Neutrophil (primary cell): ENCODE measurements around the gene GMDS.

Source experiments
- H3K27ac ChIP-seq: fragments of 200-600 bp; sonication (generic); 2 replicates; pipeline ENCODE4 v1.5.1; 2016; ENCODE audit warnings: mild to moderate bottlenecking, moderate library complexity
- H3K27me3 ChIP-seq: fragments of 200-600 bp; sonication (generic); 2 replicates; pipeline ENCODE4 v1.6.0; 2016; ENCODE audit warnings: mild to moderate bottlenecking
- H3K36me3 ChIP-seq: fragments of 200-600 bp; sonication (generic); 2 replicates; pipeline ENCODE4 v1.5.1; 2017
- H3K4me1 ChIP-seq, 2 experiments: fragments of 200-600 bp in 1 of 2; sonication (generic) in 1 of 2; 1 replicate in 1 of 2; 2 replicates in 1 of 2; pipeline versions ENCODE4 v1.5.1 to v1.6.1; 2013 to 2016; ENCODE audit warnings: low read depth in 1 of 2, low read length in 1 of 2, mild to moderate bottlenecking in 1 of 2, moderate library complexity in 1 of 2; ENCODE audit not compliant: control insufficient read depth in 1 of 2, insufficient read depth in 1 of 2
- H3K4me3 ChIP-seq, 2 experiments: fragments of 200-600 bp in 1 of 2; sonication (generic) in 1 of 2; 1 replicate in 1 of 2; 2 replicates in 1 of 2; pipeline ENCODE4 v1.5.1; 2013 to 2016; ENCODE audit warnings: low read depth in 1 of 2, low read length in 1 of 2, mild to moderate bottlenecking in 1 of 2, moderate library complexity in 1 of 2
- H3K9me3 ChIP-seq: fragments of 200-600 bp; sonication (generic); 2 replicates; pipeline ENCODE4 v1.5.1; 2016
- TF ChIP-seq, protein P1 (sequence below): fragments of 200-600 bp; sonication (generic); IDR thresholded peaks from 2 replicates; pipeline ENCODE4 v1.5.1; 2016; ENCODE audit warnings: antibody characterized with exemption

Gene GMDS

DNA sequence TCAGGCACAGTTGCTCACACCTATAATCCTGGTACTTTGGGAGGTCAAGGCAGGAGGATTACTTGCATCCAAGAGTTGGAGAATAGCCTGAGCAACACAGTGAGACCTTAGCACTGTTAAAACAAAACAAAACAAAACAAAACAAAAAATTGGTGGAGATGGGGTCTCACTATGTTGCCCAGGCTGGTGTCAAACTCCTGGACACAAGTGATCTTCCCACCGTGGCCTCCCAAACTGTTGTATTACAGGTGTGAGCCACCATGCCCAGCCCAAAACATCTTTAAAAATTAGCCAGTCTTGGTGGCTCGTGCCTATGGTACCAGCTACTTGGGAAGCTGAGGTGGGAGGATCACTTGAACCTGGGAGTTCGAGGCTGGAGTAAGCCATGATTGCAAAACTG lies 120.2 kb downstream of the GMDS start:
- no peaks in the 10 kb centered on the region for H3K36me3 ChIP-seq
- peaks cover 6% of the 10 kb centered on the region for H3K27me3 ChIP-seq
- no peak overlapping the region for H3K4me3 ChIP-seq
- no peak overlapping the region for H3K27ac ChIP-seq
- TF ChIP-seq, protein P1, sequence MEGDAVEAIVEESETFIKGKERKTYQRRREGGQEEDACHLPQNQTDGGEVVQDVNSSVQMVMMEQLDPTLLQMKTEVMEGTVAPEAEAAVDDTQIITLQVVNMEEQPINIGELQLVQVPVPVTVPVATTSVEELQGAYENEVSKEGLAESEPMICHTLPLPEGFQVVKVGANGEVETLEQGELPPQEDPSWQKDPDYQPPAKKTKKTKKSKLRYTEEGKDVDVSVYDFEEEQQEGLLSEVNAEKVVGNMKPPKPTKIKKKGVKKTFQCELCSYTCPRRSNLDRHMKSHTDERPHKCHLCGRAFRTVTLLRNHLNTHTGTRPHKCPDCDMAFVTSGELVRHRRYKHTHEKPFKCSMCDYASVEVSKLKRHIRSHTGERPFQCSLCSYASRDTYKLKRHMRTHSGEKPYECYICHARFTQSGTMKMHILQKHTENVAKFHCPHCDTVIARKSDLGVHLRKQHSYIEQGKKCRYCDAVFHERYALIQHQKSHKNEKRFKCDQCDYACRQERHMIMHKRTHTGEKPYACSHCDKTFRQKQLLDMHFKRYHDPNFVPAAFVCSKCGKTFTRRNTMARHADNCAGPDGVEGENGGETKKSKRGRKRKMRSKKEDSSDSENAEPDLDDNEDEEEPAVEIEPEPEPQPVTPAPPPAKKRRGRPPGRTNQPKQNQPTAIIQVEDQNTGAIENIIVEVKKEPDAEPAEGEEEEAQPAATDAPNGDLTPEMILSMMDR = no peak
- peaks cover 3 to 25% of the 10 kb centered on the region in 2 experiments for H3K4me1 ChIP-seq
- no peaks in the 10 kb centered on the region for H3K9me3 ChIP-seq

DNA sequence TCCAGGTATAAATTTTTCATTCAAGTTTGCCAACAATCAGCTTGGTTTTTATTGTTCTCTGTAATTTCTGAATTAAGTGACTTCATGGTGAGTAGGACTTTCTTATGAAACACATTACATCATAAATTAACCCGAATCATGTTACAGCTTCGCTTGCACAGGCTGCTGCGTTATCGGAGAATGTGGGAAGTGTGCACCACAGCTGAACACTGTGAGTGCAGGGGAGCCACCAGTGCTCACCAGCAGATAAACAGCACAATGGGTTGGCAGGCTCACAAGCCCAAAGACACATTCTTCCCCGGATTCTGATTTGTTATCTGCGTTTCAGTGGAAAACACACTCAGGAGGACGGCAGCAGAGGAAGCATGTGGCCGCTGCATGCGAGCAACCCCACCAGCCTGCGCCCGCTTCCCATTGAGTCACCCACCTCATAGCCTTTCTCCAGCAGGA lies 121.1 kb downstream of the GMDS start:
- Histone ChIP-seq H3K27ac (no peak overlapping the region), H3K27me3 (peaks cover 6% of the 10 kb centered on the region), H3K36me3 (no peaks in the 10 kb centered on the region), H3K4me3 (no peak overlapping the region), H3K4me1 (peaks cover 3 to 25% of the 10 kb centered on the region in 2 experiments), H3K9me3 (no peaks in the 10 kb centered on the region)
- TF ChIP-seq, protein P1 = no peak

DNA sequence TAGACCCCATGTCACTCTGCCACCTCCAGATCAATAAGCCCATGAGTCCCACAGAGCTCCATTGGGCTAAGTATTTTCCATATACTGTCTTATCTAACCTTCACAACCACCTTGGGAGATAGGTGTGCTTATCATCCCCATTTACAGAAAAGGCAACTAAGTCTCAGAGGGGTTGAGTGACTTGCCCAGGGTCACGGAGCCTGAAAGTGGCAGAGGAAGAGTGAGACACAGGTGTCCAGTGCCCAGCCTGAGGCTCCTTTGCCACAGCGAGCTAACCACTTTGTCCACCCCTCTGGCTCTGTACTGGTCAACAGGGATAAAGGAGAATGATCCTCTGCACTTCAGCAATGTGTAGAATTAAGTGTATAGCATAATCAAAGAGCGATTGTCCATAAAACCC lies 124.5 kb downstream of the GMDS start:
- Histone ChIP-seq H3K27me3 (peaks cover 6% of the 10 kb centered on the region), H3K36me3 (no peaks in the 10 kb centered on the region), H3K9me3 (no peaks in the 10 kb centered on the region), H3K27ac (no peak overlapping the region), H3K4me3 (no peak overlapping the region), H3K4me1 (peaks cover 3 to 10% of the 10 kb centered on the region in 2 experiments)
- TF ChIP-seq, protein P1 = no peak

DNA sequence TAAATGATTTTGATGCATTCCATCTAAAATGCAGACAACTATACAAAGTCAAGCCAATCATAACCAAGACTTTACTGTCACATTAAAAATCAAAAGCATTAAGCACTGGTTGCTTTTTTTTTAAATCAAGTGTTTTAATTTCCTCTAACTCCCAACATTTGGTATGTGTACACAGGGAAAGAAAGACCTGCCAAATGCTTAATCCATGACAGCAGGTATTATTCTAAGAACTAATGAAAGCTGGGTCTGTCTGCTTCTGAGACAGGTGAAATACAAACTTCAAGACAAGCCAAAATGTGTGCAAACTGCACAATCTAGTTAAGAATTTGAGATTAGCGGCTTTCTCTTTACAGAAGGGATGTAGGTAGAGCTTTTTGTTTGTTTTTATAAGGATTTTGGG lies 126.1 kb downstream of the GMDS start:
- H3K27me3 ChIP-seq = peaks cover under 1% of the 10 kb centered on the region
- peaks cover under 1 to 2% of the 10 kb centered on the region in 2 experiments for H3K4me1 ChIP-seq
- no peaks in the 10 kb centered on the region for H3K9me3 ChIP-seq
- TF ChIP-seq, protein P1 = no peak
- H3K27ac ChIP-seq = no peak overlapping the region
- H3K36me3 ChIP-seq = no peaks in the 10 kb centered on the region
- no peak overlapping the region for H3K4me3 ChIP-seq

DNA sequence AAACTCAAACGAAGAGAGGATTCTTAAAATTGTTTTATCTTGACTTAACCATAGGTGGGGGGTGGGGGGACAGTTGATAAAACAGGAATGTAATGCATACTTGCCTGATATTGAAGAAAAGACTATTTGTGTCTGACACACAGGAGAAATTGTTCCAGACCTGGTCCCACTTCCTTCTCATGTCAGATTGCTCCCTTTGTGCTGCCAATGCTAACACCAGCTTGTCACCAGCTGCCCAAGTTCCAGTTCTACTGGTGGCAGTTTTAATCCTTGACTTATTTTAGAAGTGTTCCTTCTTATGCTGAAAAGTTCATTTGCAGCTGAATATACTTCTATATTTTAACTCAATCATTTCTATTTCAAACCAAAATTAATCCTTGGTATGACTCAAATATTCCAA lies 127.3 kb downstream of the GMDS start:
- Histone ChIP-seq H3K27me3 (no peaks in the 10 kb centered on the region), H3K4me3 (no peak overlapping the region), H3K9me3 (no peaks in the 10 kb centered on the region), H3K27ac (no peak overlapping the region), H3K36me3 (no peaks in the 10 kb centered on the region), H3K4me1 (no peaks in the 10 kb centered on the region)
- TF ChIP-seq, protein P1 = no peak

DNA sequence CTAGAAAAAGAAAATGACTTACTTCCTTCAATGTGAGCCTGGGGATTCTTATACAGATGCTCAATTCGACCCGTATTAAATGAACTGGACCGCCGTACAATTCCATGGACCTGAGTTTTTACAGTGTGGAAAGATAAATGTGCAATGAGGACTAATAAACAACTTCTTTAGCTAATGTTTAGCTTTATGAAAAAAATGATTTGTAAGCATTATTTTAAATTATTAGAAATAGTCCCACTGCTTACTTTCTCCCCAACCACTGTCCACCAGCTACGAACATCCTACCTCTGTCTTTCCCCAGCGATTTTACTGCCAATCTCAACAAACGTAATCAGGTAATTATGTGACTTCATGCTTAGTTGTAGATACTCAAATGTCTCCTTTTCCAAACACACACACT lies 128.0 kb downstream of the GMDS start:
- TF ChIP-seq, protein P1 = no peak
- no peaks in the 10 kb centered on the region for H3K36me3 ChIP-seq
- no peaks in the 10 kb centered on the region for H3K4me1 ChIP-seq
- no peak overlapping the region for H3K27ac ChIP-seq
- no peaks in the 10 kb centered on the region for H3K9me3 ChIP-seq
- no peak overlapping the region for H3K4me3 ChIP-seq
- no peaks in the 10 kb centered on the region for H3K27me3 ChIP-seq
